SKM-1 (cell line): Measurements from ENCODE around the gene RNF149.

ENCODE experiments used
- DNase-seq: peaks from one replicate; lab custom pipeline; 2025; ENCODE audit not compliant: unreplicated experiment; lab: John Stamatoyannopoulos, UW

The RNF149 gene

GRCh38 chr2:101234169-101234938 lies 74.1 kb downstream of the RNF149 start:
- DNase-seq, result no peak

GRCh38 chr2:101232770-101233169 lies 75.7 kb downstream of the RNF149 start:
- no peak for DNase-seq

- DNase-seq, result no peak
Measured at GRCh38 chr2:101231937-101232730, 76.4 kb downstream of the RNF149 start.

- no peak for DNase-seq
Measured at GRCh38 chr2:101231240-101231639, 77.3 kb downstream of the RNF149 start.

- DNase-seq, result no peak
Measured at GRCh38 chr2:101230541-101231001, 77.9 kb downstream of the RNF149 start.
